NCI-H2171 (cell line): Measurements from ENCODE around the gene LRP1B.

ENCODE experiments used
- DNase-seq: peaks from one replicate; lab custom pipeline; 2025; lab: John Stamatoyannopoulos, UW

LRP1B gene

GRCh38 chr2:141133883-141134282 is 996.9 kb downstream of the LRP1B start:
- no peak for DNase-seq

- DNase-seq = no peak
Observed at GRCh38 chr2:141125432-141125831, 1005.4 kb downstream of the LRP1B start.

GRCh38 chr2:141118836-141119235 is 1012.0 kb downstream of the LRP1B start:
- no peak for DNase-seq

- no peak for DNase-seq
Observed at GRCh38 chr2:141113301-141113700, 1017.5 kb downstream of the LRP1B start.

GRCh38 chr2:141109633-141110032 is 1021.2 kb downstream of the LRP1B start:
- no peak for DNase-seq

- no peak for DNase-seq
Observed at GRCh38 chr2:141105763-141106162, 1025.1 kb downstream of the LRP1B start.

GRCh38 chr2:141103216-141103615 is 1027.6 kb downstream of the LRP1B start:
- DNase-seq = no peak

GRCh38 chr2:141079231-141079630 is 1051.6 kb downstream of the LRP1B start:
- DNase-seq = no peak

GRCh38 chr2:141075753-141076152 is 1055.1 kb downstream of the LRP1B start:
- DNase-seq = no peak

- no peak for DNase-seq
Observed at GRCh38 chr2:141068053-141068682, 1062.6 kb downstream of the LRP1B start.

- no peak for DNase-seq
Observed at GRCh38 chr2:141065042-141065441, 1065.8 kb downstream of the LRP1B start.

- DNase-seq = no peak
Observed at GRCh38 chr2:141063406-141063805, 1067.4 kb downstream of the LRP1B start.

- DNase-seq = no peak
Observed at GRCh38 chr2:141062443-141062842, 1068.4 kb downstream of the LRP1B start.

GRCh38 chr2:141062031-141062430 is 1068.8 kb downstream of the LRP1B start:
- DNase-seq = no peak

- DNase-seq = no peak
Observed at GRCh38 chr2:141058556-141058955, 1072.3 kb downstream of the LRP1B start.

GRCh38 chr2:141055531-141055930 is 1075.3 kb downstream of the LRP1B start:
- DNase-seq = no peak

GRCh38 chr2:141048951-141049350 is 1081.9 kb downstream of the LRP1B start:
- DNase-seq = no peak

GRCh38 chr2:141041281-141041680 is 1089.5 kb downstream of the LRP1B start:
- DNase-seq = no peak

- no peak for DNase-seq
Observed at GRCh38 chr2:141038341-141038740, 1092.5 kb downstream of the LRP1B start.

GRCh38 chr2:141037361-141037760 is 1093.5 kb downstream of the LRP1B start:
- no peak for DNase-seq

- no peak for DNase-seq
Observed at GRCh38 chr2:141035846-141036420, 1094.9 kb downstream of the LRP1B start.

GRCh38 chr2:141029428-141030078 is 1101.3 kb downstream of the LRP1B start:
- DNase-seq = no peak

- DNase-seq = no peak
Observed at GRCh38 chr2:141027221-141027620, 1103.6 kb downstream of the LRP1B start.

- no peak for DNase-seq
Observed at GRCh38 chr2:141021611-141022010, 1109.2 kb downstream of the LRP1B start.
